Tibial nerve (tissue), 3 donors: ENCODE measurements around the gene KLK5.

Source experiments
- POLR2A ChIP-seq, 2 donors: fragments of 450-650 bp; IDR thresholded peaks; one replicate each; pipeline ENCODE4 v1.6.1; 2017; ENCODE audit warnings: antibody characterized with exemption in 2 of 2, mild to moderate bottlenecking in 2 of 2, moderate library complexity in 2 of 2
- TF ChIP-seq, protein P1 (sequence below), 5 experiments: fragments of 200-600 bp in 3 of 5; fragments of 450-650 bp in 2 of 5; sonication (generic) in 3 of 5; IDR thresholded peaks; one replicate each; pipeline ENCODE4 v1.5.1; 2016 to 2019; ENCODE audit warnings: antibody characterized with exemption in 5 of 5, mild to moderate bottlenecking in 3 of 5, moderate library complexity in 2 of 5

DNA sequence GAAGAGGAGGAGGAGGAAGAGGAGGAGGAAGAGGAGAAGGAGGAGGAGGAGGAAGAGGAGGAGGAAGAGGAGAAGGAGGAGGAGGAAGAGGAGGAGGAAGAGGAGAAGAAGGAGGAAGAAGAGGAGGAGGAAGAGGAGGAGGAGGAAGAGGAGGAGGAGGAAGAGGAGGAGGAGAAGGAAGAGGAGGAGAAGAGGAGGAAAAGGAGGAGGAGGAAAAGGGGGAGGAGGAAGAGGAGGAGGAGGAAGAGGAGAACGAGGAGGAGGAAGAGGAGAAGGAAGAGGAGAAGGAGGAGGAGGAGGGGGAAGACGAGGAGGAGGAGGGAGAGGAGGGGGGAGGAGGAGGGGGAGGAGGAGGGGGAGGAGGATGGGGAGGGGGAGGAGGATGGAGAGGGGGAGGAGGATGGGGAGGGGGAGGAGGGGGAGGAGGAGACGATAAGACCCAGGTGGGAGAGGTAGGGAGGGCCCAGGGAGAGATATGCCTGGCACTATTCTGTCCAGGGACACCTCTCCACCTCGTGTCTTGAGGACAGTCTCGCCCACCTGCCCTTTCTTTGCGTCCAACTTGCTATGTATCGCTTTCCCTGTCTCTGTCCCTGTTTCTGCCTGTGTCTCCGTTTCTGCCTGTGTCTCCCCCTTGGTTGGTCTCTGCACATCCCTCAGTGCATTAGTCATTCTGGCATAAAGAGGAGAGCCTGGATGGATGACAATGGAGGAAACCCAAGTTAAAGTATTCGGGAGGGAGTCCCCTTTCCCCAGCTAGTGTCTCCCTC is 7.1 kb upstream of the KLK5 start:
- no peak for TF ChIP-seq POLR2A (IDR thresholded peaks at IDR 0.05)
- TF ChIP-seq, protein P1, sequence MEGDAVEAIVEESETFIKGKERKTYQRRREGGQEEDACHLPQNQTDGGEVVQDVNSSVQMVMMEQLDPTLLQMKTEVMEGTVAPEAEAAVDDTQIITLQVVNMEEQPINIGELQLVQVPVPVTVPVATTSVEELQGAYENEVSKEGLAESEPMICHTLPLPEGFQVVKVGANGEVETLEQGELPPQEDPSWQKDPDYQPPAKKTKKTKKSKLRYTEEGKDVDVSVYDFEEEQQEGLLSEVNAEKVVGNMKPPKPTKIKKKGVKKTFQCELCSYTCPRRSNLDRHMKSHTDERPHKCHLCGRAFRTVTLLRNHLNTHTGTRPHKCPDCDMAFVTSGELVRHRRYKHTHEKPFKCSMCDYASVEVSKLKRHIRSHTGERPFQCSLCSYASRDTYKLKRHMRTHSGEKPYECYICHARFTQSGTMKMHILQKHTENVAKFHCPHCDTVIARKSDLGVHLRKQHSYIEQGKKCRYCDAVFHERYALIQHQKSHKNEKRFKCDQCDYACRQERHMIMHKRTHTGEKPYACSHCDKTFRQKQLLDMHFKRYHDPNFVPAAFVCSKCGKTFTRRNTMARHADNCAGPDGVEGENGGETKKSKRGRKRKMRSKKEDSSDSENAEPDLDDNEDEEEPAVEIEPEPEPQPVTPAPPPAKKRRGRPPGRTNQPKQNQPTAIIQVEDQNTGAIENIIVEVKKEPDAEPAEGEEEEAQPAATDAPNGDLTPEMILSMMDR (IDR thresholded peaks at IDR 0.05) = no peak
